SU-DHL-6 (cell line): ENCODE results near the gene ESYT2.

Experiments used
- H2AFZ ChIP-seq: fragments of 200-600 bp; sonication (generic); 2 replicates; pipeline ENCODE4 v1.6.1; 2014; ENCODE audit warnings: low read depth, mild to moderate bottlenecking, moderate library complexity, mixed read lengths, antibody characterized with exemption, low read length; ENCODE audit not compliant: severe bottlenecking
- H3F3A ChIP-seq: fragments of 200-600 bp; shearing (Covaris generic); 2 replicates; pipeline ENCODE4 v1.6.0; 2016; ENCODE audit warnings: antibody characterized with exemption, mild to moderate bottlenecking; ENCODE audit not compliant: insufficient read depth
- H3K27ac ChIP-seq: fragments of 200-600 bp; sonication (generic); 2 replicates; pipeline ENCODE4 v1.5.1; 2016; ENCODE audit warnings: low read depth, mild to moderate bottlenecking, low read length, moderate library complexity, mixed read lengths
- H3K27me3 ChIP-seq: fragments of 200-600 bp; sonication (generic), shearing (Covaris generic); 2 replicates; pipeline ENCODE4 v1.6.0; 2014; ENCODE audit warnings: mild to moderate bottlenecking, low read length
- H3K36me3 ChIP-seq: fragments of 200-600 bp; sonication (generic); 2 replicates; pipeline ENCODE4 v1.6.1; 2014; ENCODE audit warnings: mild to moderate bottlenecking, low read length, mixed read lengths
- H3K4me2 ChIP-seq: fragments of 300-600, 200-600 bp; shearing (Covaris generic), sonication (generic); 2 replicates; pipeline ENCODE4 v1.6.0; 2014; ENCODE audit warnings: low read length, low read depth, mild to moderate bottlenecking; ENCODE audit not compliant: poor library complexity, severe bottlenecking
- H3K4me3 ChIP-seq: fragments of 200-600 bp; sonication (generic); 2 replicates; pipeline ENCODE4 v1.5.1; 2014; ENCODE audit warnings: antibody characterized with exemption, low read length, mild to moderate bottlenecking, mixed read lengths; ENCODE audit not compliant: insufficient read depth, poor library complexity, severe bottlenecking
- H3K79me2 ChIP-seq: fragments of 200-600 bp; sonication (generic); 2 replicates; pipeline ENCODE4 v1.6.1; 2014; ENCODE audit warnings: mild to moderate bottlenecking, low read length, moderate library complexity; ENCODE audit not compliant: insufficient read depth
- H3K9ac ChIP-seq: fragments of 200-600 bp; sonication (generic); 2 replicates; pipeline ENCODE4 v1.7.0; 2014; ENCODE audit warnings: mild to moderate bottlenecking, low read length
- H3K9me2 ChIP-seq: fragments of 200-600 bp; sonication (generic); replicated peaks from 2 replicates; pipeline ENCODE4 v1.6.1; 2014; ENCODE audit warnings: low read length; ENCODE audit not compliant: insufficient read depth
- H3K9me3 ChIP-seq: fragments of 200-600 bp; sonication (generic); 2 replicates; pipeline ENCODE4 v1.6.1; 2014; ENCODE audit warnings: low read length, mixed read lengths; ENCODE audit not compliant: insufficient read depth
- H4K20me1 ChIP-seq: fragments of 200-600 bp; sonication (generic); 2 replicates; pipeline ENCODE4 v1.6.1; 2014; ENCODE audit warnings: low read depth, mild to moderate bottlenecking, antibody characterized with exemption, low read length, moderate library complexity, mixed read lengths
- CTCF ChIP-seq: fragments of 200-600 bp; sonication (generic); IDR thresholded peaks from one replicate; pipeline ENCODE4 v1.5.1; 2017; ENCODE audit warnings: antibody characterized with exemption, mild to moderate bottlenecking, low read length, moderate library complexity; ENCODE audit not compliant: insufficient read depth, poor library complexity, severe bottlenecking
- EZH2phosphoT487 ChIP-seq: fragments of 200-600 bp; sonication (generic), shearing (Covaris generic); conservative IDR thresholded peaks from 2 replicates; pipeline ENCODE4 v1.6.1; 2018; ENCODE audit warnings: mild to moderate bottlenecking, antibody characterized with exemption, low read length, moderate library complexity, mixed read lengths

Gene ESYT2

GRCh38 chr7:158758586-158759244, 70.6 kb downstream of the ESYT2 start:
- H3K9me3 ChIP-seq: no peaks in the 10 kb centered on the region
- H3K79me2 ChIP-seq: no peaks in the 10 kb centered on the region
- no peaks in the 10 kb centered on the region for H3F3A ChIP-seq
- no peaks in the 10 kb centered on the region for H3K9me2 ChIP-seq
- H3K9ac ChIP-seq: no peak overlapping the region
- no peaks in the 10 kb centered on the region for H3K27me3 ChIP-seq
- no peaks in the 10 kb centered on the region for H3K36me3 ChIP-seq
- no peak overlapping the region for H3K27ac ChIP-seq
- no peak overlapping the region for H3K4me3 ChIP-seq
- no peaks in the 10 kb centered on the region for H4K20me1 ChIP-seq
- TF ChIP-seq EZH2phosphoT487 (no peak), CTCF (no peak)
- no peak overlapping the region for H2AFZ ChIP-seq
- H3K4me2 ChIP-seq: no peak overlapping the region

DNA sequence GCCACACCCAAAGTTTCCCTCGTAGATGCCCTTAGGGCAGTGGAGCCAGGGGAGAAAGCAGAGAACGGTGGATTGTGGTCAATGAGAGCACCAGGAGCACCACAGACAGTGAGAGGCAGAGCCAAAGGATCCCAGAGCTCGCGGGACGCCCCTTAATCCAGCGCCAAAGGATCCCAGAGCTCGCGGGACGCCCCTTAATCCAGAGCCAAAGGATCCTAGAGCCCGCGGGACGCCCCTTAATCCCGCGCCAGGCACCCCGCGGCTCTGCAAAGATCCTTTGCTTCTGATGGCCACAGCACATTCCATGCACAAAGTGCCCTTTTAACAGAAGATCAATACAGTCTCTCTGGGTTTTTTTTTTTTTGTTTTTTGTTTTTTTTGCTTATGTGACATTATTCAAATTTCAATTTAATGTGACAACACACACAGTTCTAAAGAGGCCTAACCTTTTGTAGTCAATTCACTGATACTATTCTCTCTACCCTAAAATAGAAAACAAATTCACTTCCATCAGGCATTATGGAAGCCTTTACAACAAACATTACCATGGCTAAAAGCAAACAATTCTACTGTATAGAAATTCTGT, 71.8 kb downstream of the ESYT2 start:
- Histone ChIP-seq H3K79me2 (no peaks in the 10 kb centered on the region), H3K4me2 (no peak overlapping the region), H2AFZ (no peak overlapping the region), H3K9me2 (no peaks in the 10 kb centered on the region), H3K9ac (no peak overlapping the region), H3F3A (no peaks in the 10 kb centered on the region), H3K27ac (no peak overlapping the region), H3K9me3 (no peaks in the 10 kb centered on the region), H3K36me3 (no peaks in the 10 kb centered on the region), H3K27me3 (no peaks in the 10 kb centered on the region), H3K4me3 (no peak overlapping the region), H4K20me1 (no peaks in the 10 kb centered on the region)
- no peak for TF ChIP-seq CTCF
- no peak for TF ChIP-seq EZH2phosphoT487

- Histone ChIP-seq H4K20me1 (no peaks in the 10 kb centered on the region), H2AFZ (no peak overlapping the region), H3K9me3 (no peaks in the 10 kb centered on the region), H3K4me3 (no peak overlapping the region), H3K27me3 (no peaks in the 10 kb centered on the region), H3K79me2 (no peaks in the 10 kb centered on the region), H3K36me3 (no peaks in the 10 kb centered on the region), H3K9me2 (no peaks in the 10 kb centered on the region), H3F3A (no peaks in the 10 kb centered on the region), H3K9ac (no peak overlapping the region), H3K27ac (no peak overlapping the region), H3K4me2 (no peak overlapping the region)
- TF ChIP-seq EZH2phosphoT487 (no peak), CTCF (no peak)
Observed at GRCh38 chr7:158754746-158755444, 74.4 kb downstream of the ESYT2 start.
